EH (cell line): ENCODE results near the gene WDR43.
A peak's percentile ranks its signal among the peaks of the same experiment; 100 is the strongest.
"Not testable (repeated sequence)": the region's sequence is repeated elsewhere in the genome, so short reads cannot be mapped to it uniquely, and the experiment has no call there.

Experiments used
- DNase-seq: peaks from one replicate; pipeline ENCODE4 v3.0.0-alpha.2; 2015; ENCODE audit warnings: low read depth

The WDR43 gene

GRCh38 chr2:28962505-28962904, 68.0 kb downstream of the WDR43 start:
- no peak for DNase-seq

GRCh38 chr2:28970464-28971160, 76.1 kb downstream of the WDR43 start:
- no peak for DNase-seq

- DNase-seq = no peak
Observed at GRCh38 chr2:28972778-28973335, 78.4 kb downstream of the WDR43 start.

- DNase-seq = no peak
Observed at GRCh38 chr2:28974252-28974651, 79.8 kb downstream of the WDR43 start.

DNA sequence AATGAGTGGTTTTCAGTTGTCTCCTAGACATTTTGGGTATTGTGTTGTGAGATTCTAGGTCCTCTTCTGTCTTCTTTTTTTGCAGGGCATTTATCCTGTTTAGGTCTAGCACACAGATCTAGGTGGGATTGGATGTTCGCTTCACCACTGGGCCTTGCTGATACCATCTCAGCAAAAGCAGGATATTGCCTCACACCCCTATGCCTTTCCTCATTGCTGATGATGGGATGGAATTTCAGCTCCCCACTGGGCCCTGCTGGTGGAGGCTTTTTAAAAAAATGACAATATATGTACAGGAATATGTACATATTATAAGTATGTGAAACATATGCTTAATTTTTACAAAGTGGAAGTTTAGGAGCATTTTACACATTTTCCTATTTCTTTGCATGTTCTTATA, 81.2 kb downstream of the WDR43 start:
- no peak for DNase-seq

DNA sequence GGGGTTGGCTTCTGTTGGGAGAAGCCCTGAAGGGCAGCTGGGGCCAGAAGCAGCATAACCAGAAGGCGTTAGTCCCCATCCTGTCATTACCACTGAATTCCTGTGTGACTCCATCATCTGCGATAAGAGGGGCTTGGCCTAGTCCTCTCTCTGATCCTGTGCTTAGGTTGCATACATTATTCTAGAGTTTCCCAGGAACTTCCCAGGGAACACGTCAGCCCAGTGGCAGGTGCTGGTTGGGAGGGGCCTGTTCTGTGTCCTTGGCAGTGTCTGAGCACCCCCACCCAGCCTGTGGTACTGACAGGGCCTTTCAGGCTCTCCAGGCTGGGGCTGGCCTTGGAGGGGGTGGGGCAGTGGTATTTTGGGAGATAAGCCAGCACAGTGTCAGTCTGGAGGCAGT, 82.1 kb downstream of the WDR43 start:
- DNase-seq = peak; percentile 67

- DNase-seq = no peak
Observed at GRCh38 chr2:28977176-28977875, 82.9 kb downstream of the WDR43 start.

- not testable (repeated sequence) for DNase-seq
Observed at GRCh38 chr2:28978001-28978400, 83.5 kb downstream of the WDR43 start.

GRCh38 chr2:28978606-28979005, 84.1 kb downstream of the WDR43 start:
- DNase-seq = no peak

DNA sequence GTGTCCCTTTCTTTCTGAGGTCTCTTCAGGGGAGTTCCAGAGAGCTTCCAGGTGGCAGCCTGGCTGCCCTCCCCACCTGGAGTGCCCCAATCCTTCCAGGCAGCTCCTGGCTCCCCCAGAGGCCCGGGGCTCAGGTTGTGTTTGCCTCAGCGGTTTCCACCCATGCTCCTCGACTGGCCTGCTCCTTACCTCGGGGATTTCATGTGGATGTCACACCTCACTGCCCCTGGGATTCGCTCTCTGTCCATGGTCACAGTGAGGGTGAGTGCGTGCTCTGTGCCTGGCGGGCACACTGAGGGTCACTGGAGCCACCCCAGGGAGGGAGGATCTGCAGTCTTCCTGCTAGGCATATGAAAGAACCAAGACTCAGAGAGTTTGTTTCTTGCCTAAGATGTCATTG, 84.6 kb downstream of the WDR43 start:
- no peak for DNase-seq

DNA sequence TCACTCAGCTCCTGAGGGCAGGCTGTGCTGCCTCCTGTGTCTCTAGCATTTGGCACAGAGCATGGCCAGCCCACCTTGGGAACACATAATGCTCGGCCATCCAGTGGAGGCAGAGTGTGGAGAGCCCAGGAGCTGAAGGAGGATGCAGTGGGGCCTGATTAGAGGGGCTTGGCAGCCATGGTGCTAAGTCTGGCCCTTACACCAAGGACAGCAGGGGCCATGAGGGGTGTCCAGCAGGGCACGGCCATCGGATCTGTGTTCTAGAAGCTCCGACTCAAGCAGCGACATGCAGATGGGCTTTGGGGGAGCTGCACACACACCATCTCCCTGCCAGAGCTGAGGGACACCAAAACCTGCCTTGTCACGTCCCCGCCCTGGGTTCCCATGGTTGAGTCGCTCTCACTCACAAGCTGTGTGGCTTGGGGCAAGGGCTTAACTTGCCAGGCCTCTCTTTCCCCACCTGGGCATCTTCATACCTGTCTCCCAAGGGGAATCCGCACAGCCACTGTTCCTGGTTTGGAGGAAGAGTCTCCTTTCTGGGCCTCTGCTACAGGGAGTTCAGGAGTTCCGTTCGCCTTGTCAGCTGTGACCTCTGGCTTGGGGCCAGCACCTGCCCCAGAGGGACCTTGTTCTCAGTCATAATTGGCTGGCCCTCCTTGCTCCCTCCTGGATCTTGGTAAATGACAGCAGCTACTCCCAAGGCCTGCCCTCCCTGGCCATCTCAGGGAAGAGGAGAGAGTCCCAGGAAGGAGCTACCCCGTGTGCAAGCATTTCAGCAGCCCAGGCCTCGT, 85.3 kb downstream of the WDR43 start:
- DNase-seq = no peak

DNA sequence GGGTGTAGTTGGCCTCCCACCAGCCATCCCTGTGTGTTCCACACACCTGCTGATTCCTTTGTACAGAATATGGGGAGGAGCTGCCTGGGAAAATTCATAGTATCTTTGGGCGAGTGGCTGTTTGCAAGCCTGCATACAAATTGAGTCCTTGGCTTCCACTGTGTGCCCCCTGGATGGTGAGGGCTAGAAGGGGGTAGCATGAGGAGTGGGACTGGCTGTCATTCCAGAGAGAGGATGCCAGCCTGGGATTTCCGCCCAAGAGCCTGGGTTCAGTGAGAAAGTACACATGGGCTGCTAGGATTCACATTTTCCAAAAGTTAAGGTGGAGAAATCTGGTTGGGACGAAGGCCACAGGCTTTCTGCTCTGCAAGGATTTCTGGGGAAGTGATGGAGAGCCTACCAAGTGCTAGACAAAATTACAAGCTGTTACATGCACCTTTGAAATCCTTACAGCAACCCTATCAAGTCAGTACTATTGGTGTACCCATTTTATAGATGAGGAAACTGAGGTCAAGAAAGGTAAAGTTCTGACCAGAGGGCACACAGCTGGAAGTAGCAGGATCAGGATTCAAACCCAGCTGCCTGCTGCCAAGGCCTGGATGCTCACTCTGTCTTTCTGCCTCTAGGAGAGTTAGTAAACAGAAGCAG, 86.0 kb downstream of the WDR43 start:
- no peak for DNase-seq

DNA sequence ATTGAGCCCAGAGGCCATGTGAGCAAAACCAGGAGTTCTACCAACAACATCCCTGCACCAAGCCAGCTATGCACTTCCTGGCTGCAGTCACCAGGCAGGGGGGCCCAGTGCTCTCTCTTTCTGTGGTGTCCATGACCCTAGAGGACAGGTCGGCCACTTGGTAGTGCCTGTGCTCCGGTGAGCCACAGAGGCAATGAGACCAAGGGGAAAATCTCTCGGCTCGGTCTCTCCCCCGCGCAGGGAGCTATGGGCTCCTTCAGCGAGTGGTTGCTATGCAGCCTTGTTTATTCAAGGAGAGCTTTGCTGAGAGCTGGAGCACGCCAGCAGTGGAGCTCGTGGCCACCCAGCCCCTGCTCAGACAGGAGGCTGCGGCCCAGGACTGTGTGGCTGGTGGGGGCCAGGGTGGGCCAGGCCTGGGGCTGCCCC, 86.6 kb downstream of the WDR43 start, which contains the start of gene TOGARAM2:
Gene TOGARAM2, plus strand, starts transcription at position 283 of the 426 bp plus-strand sequence. CDS start 13,537 bp downstream, outside the sequence.
- DNase-seq = peak; percentile 24

DNA sequence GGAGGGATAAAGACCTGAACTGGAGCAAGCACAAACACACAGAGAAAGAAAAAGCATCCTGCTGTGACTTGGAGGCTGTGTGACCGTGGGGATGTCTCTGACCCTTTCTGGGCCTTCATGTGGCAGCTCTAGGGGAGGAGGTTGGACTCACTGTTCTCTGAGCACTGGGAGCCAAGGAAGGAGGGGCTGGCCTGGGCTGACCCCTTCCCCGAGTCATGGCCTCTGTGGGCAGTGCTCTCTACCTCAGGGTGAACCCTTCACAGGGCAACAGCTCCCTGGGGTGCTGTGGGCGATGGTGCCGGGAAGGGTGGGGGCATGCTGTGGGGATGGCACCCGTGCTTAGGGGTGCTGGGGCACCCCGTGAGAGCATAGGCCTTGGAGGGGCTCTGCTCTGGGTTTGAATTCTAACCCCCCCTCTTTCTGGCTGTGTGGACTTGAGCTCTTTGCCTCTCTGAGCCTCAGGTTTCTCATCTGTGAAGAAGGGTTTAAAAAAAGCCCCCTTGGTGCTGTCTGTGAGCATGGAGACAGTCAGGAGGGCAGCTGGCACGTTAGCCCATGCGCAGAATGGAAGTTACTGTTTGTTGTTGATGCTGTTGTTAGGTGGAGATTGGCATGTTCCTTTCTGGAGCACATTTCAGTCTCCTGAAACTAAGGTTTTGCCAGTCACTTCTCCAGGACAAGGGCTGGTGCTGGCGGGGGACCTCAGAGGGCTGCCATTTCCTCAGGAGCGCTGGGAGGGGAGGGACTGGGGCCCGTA, 87.3 kb downstream of the WDR43 start:
- DNase-seq = no peak

GRCh38 chr2:28982381-28982950, 88.0 kb downstream of the WDR43 start:
- peak; percentile 33 for DNase-seq

GRCh38 chr2:28986429-28986828, 92.0 kb downstream of the WDR43 start:
- DNase-seq = no peak

DNA sequence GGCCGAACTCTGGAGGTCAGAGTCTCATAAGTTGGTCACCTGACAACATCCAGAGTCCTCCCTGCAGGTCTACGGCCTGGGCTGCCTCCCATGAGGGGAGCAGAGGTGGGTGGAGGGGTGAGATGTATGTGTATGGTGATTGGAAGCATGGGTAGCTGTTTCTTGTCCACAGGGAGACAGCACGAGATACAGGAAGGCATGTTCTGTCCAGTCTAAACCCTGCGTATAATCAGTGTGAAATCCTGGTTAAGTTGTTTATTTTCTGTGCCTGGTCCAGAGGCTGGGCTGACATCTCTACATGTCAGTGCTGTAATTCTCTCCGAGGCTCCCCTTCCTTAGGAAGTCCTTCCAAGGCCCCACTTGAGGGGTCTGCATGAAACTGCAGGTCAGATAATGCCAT, 95.5 kb downstream of the WDR43 start:
- DNase-seq = no peak

GRCh38 chr2:28990445-28990844, 96.0 kb downstream of the WDR43 start:
- no peak for DNase-seq

DNA sequence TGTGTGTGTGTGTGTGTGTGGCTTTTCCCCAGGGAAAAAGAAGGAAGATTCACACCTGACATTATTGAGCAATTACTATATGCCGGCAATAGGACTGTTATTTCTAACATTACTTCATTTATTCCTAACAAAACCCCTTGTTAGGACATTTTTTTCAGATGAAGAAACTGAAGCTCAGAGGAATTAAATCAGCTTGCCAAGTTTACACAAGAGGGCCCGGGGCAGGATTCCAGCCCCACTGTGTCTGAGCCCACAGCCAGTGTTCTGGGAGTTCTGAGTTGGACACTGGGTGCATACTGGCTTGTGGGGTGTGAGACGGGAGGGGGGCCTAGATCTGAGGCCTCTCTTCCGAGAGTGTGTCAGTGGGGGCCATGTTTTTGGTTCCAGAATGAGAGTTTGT, 96.6 kb downstream of the WDR43 start:
- peak; percentile 66 for DNase-seq

- DNase-seq = no peak
Observed at GRCh38 chr2:28991460-28991859, 97.0 kb downstream of the WDR43 start.
